T-helper 22 cell (primary cell): ENCODE results near the gene EBLN1.
A peak's percentile ranks its signal among the peaks of the same experiment; 100 is the strongest.

ENCODE experiments used
- DNase-seq: peaks from one replicate; pipeline ENCODE4 v3.0.0-alpha.2; 2020; ENCODE audit warnings: low read depth

EBLN1 gene

GRCh38 chr10:22217842-22218241 is at the start of gene EBLN1:
Gene EBLN1, minus strand, starts transcription at chr10:22218015. Its CDS starts 8,032 bp downstream, at chr10:22209983.
- DNase-seq, result no peak

GRCh38 chr10:22265839-22266537 is 48.2 kb upstream of the EBLN1 start:
- no peak for DNase-seq

- no peak for DNase-seq
Observed at GRCh38 chr10:22263106-22263505, 45.3 kb upstream of the EBLN1 start.

GRCh38 chr10:22259280-22259679 is 41.5 kb upstream of the EBLN1 start:
- DNase-seq, result no peak

- DNase-seq, result no peak
Observed at GRCh38 chr10:22258471-22258870, 40.7 kb upstream of the EBLN1 start.

GRCh38 chr10:22253580-22253882 is 35.7 kb upstream of the EBLN1 start:
- DNase-seq, result peak; percentile 31

GRCh38 chr10:22252801-22253579 is 35.2 kb upstream of the EBLN1 start:
- no peak for DNase-seq

- DNase-seq, result peak; percentile 17
Observed at GRCh38 chr10:22252224-22252800, 34.5 kb upstream of the EBLN1 start.

GRCh38 chr10:22251751-22252223 is 34.0 kb upstream of the EBLN1 start:
- DNase-seq, result peak; percentile 44

- DNase-seq, result no peak
Observed at GRCh38 chr10:22250897-22251660, 33.3 kb upstream of the EBLN1 start.

- no peak for DNase-seq
Observed at GRCh38 chr10:22247636-22248035, 29.8 kb upstream of the EBLN1 start.

GRCh38 chr10:22246680-22247391 is 29.0 kb upstream of the EBLN1 start:
- peak; percentile 56 for DNase-seq

GRCh38 chr10:22245567-22245966 is 27.8 kb upstream of the EBLN1 start:
- no peak for DNase-seq

GRCh38 chr10:22244855-22245254 is 27.0 kb upstream of the EBLN1 start:
- no peak for DNase-seq

GRCh38 chr10:22244001-22244400 is 26.2 kb upstream of the EBLN1 start:
- DNase-seq, result no peak

GRCh38 chr10:22243321-22243720 is 25.5 kb upstream of the EBLN1 start:
- no peak for DNase-seq

GRCh38 chr10:22231260-22231659 is 13.4 kb upstream of the EBLN1 start:
- DNase-seq, result no peak

GRCh38 chr10:22230158-22230833 is 12.5 kb upstream of the EBLN1 start:
- DNase-seq, result no peak

GRCh38 chr10:22229802-22230157 is 12.0 kb upstream of the EBLN1 start:
- DNase-seq, result no peak

- DNase-seq, result peak; percentile 63
Observed at GRCh38 chr10:22228943-22229801, 11.4 kb upstream of the EBLN1 start.
